Measurements from ENCODE around the gene CDRT4.

CDRT4 gene

DNA sequence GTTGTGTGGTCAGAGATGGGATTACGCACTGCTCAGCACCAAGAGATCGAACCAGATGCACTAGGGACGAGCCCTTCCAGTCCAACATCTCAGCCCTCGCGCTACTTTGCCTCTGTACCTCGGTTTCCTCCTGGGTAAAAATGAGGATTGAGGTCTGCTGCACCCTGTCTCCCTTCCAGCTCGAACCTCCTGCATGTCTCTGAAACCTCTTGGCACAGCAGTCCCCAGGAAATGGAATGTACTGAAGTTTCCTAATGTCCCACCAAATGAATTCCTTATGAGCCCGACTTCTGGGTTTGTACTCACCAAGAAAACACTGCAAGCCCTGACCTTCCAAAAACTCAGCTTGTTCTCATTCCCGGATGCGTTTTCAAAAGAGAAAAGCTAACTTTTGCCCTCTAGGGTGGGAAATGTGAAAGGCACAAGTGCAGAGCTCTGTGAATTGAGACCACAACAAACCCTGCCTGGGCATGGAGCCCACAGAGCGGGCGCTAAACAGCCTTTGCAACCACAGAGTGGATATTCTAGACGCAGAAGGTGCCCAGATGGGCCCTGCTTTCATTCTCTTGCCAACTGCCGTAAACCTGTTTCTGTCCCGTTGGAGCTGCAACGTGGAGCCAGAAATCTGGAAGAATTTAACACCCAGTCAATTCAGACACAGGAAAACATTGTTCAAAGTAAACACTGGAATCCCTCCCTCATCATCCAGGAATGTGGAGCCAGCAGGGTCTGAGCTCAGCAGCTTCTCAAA lies 10.3 kb downstream of the CDRT4 start:
- no peak for TF ChIP-seq GATA2 (IDR thresholded peaks at IDR 0.05; ENCODE audit: low read depth, low read length)
- no peak for TF ChIP-seq GATA3 (IDR thresholded peaks at IDR 0.05; ENCODE audit: low read depth, low read length)

DNA sequence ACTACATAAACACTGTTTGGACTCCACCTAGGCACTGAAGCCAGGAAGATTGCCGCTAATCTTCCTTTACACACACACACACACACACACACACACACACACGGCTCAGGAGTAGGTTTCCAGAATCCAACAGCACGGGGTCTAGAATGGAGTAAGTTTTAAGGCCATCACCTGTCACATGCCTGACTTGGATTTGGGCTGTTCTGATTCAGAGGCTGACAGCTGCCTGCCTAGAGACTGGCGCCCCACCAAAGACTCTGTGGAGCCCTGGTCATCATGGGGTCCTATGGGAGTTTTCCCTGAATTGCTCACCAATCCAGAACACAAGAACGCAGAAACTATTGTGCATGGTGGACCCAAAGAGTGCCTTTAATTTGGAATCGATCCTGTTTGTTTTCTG lies 10.9 kb downstream of the CDRT4 start:
- TF ChIP-seq GATA2 (IDR thresholded peaks at IDR 0.05; ENCODE audit: low read depth, low read length) = no peak
- no peak for TF ChIP-seq GATA3 (IDR thresholded peaks at IDR 0.05; ENCODE audit: low read depth, low read length)

DNA sequence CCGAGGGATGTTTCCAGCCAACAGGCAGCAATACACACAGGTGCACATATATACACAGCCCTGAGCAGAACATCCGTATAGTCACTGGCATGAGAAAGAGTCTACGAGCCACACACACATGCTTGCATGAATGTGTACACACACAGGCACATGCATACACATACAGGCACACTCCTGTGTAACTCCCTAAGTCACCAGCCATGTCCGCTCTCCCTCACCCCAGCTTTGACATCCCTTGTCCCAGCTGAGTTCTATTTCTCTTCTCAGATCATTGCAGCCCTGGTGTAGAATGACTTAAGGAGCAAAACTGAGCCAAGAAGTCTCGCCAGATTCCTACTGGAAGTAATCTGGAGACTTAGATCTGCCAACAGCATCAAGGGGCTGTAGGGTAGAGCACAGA lies 13.1 kb downstream of the CDRT4 start:
- TF ChIP-seq GATA2 (IDR thresholded peaks at IDR 0.05; ENCODE audit: low read depth, low read length) (no peak), GATA3 (IDR thresholded peaks at IDR 0.05; ENCODE audit: low read depth, low read length) (no peak)

DNA sequence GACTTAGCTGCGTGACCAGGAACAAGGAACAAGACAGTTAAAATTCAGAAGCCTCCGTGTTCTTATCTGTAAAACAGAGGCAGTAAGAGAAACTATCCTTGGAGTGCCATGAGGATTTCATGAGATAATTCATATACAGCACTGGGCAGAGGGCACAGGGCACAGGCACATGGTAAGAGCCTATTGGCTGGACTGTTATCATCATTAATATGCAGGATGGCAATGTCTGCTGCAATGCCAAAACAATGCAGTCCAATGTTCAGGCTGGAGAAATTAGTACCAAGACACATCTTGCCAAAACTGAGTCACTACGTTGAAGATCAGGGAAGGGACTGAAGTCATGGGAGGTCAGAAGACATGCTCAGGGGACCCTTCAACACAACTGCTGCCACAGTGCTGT lies 13.6 kb downstream of the CDRT4 start:
- no peak for TF ChIP-seq GATA3 (IDR thresholded peaks at IDR 0.05; ENCODE audit: low read depth, low read length)
- no peak for TF ChIP-seq GATA2 (IDR thresholded peaks at IDR 0.05; ENCODE audit: low read depth, low read length)

DNA sequence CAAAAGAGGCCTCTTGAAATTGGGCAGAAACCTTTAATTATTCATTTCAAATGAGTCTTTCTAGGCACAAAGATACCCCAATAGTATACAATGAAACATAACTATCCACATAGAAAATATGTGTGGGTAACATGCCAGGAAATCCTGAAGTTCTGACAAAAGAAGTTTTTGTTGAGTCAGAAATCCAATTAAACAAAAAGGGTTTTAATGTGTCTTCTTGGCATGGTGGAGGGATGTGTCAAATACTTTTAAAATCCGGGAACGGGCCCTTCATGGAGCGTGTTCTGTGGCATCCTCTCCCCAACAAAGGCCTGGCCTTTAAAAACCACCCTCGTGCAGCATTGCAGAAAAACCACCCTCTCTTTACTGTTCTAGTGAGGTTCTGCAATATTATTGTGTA lies 14.2 kb downstream of the CDRT4 start:
- TF ChIP-seq GATA2 (IDR thresholded peaks at IDR 0.05; ENCODE audit: low read depth, low read length) (no peak), GATA3 (IDR thresholded peaks at IDR 0.05; ENCODE audit: low read depth, low read length) (no peak)

DNA sequence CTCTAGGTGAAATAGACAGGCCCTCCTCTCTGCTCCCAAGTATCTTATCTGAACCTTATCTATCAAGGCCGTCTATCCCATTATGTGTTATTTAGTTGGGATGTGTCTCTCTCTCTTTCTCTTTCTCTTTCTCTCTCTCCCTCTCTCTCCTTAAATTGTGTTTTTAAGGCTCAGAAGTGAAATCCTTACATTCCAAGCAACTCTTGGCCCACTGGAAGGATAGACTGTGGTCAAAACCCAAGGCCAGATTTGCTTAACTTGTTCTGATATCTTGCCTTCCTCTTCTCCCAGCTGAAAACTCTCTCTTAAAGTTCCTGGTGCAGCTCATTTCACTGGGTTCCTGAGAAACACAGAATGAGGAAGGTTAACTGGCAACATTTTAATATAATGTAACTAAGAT lies 14.7 kb downstream of the CDRT4 start:
- TF ChIP-seq GATA2 (IDR thresholded peaks at IDR 0.05; ENCODE audit: low read depth, low read length) = no peak
- no peak for TF ChIP-seq GATA3 (IDR thresholded peaks at IDR 0.05; ENCODE audit: low read depth, low read length)

DNA sequence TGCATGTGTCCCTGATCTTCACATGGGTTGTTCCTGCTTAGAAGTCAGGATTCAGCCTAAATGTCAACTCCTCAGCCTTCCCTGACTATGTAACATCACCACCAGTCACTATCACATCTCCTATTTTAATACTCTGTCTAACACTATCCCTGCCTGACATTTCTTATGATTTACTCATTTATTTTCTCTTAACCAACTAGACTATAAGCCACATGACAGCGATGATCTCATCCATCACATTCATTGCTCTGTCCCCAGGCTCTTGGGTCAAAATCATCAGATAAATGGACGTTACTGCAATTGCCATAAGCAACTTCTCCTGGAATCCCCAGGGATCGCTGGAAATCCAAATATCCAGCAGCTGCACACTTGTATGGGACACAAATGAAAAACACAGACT lies 15.7 kb downstream of the CDRT4 start:
- TF ChIP-seq GATA3 (IDR thresholded peaks at IDR 0.05; ENCODE audit: low read depth, low read length) (no peak), GATA2 (IDR thresholded peaks at IDR 0.05; ENCODE audit: low read depth, low read length) (no peak)

DNA sequence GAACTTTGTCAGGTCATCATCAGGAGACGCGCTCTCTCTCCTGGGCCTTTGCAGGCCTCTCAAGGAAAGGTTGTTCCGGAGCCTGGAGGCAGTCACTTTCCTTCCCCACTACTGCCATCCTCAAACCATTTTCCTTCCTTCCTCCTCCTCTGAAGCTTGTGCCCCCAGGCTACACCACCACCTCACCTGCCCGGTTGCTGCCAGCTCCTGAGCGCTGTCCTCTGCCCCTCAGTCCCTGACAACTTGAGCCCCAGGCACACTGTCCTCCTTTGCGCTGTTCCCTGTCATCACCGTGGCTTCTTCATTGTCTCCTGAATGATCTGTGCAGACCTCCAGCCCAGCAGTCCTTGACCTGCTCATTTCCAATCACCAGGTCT lies 18.9 kb downstream of the CDRT4 start:
- TF ChIP-seq GATA3 (IDR thresholded peaks at IDR 0.05; ENCODE audit: low read depth, low read length) (no peak), GATA2 (IDR thresholded peaks at IDR 0.05; ENCODE audit: low read depth, low read length) (no peak)

DNA sequence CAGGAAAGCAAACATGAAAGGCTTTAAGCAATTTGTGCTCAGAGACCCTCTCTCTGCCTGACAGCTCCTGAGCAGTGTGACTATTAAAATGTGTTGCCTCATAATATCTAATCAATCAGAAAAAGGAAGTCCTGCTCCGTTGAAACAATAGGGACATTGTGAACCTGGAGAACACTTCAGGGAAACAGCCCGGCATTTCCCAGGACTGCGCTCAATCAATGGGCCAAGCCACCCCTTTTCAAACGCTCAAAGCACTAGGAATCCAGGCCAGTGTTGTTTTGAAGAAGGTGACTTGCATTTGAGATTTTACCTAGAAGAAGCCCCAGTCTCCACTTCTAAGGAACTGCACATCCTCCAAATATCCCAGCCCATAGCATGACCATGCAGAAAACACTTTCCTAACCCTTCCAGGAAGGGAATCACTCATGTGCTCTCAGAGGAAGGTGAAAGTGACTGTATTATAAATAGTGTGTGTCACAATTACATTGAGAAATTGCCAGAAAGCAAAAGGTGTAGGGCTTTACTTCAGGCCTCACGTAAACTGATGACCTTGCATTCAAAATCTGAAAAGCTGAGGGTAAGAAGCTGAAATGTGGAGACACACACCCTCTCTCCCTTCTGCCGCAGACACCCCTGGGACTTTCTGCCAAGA lies 19.4 kb downstream of the CDRT4 start:
- no peak for TF ChIP-seq GATA2 (IDR thresholded peaks at IDR 0.05; ENCODE audit: low read depth, low read length)
- TF ChIP-seq GATA3 (IDR thresholded peaks at IDR 0.05; ENCODE audit: low read depth, low read length) = no peak

DNA sequence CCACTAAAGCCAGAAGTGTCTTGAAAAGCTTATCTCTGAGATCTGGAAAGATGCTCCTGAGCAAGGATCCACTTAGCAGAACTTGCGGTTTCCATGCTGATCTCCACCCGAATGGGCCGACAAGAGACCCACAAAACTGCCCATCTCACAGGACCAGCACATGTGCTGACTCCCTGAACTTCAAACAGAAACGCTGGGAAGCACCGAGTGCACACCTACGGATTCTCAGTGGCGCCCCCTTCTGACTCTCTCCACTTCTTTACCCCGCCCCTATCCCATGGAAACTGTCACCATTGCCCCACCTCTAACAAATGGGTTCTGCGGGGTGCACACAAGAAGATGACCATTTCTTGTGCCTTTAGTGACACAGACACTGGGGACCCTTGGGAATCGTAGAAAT lies 21.4 kb downstream of the CDRT4 start:
- no peak for TF ChIP-seq GATA3 (IDR thresholded peaks at IDR 0.05; ENCODE audit: low read depth, low read length)

DNA sequence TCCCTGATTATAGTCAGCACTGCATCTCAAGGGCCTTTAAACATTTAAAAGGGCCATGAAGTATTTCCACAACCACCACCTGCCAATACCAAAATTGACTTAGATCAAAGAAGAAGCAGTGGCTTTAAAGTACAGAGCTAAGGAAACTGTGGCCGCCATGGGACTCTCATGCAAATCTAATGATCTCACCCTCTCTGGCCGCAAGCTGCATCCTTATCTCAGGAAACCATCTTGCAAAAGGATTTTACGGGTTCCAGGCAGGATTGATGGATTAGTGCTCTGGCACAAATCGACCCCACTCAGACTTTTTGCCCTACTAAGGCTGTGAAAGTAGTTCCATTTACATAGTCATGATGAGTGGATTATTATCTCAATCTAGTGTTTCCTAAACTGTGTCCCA lies 22.6 kb downstream of the CDRT4 start:
- TF ChIP-seq GATA2 (IDR thresholded peaks at IDR 0.05; ENCODE audit: low read depth, low read length) = peak; percentile 86
- peak; percentile 68 for TF ChIP-seq GATA3 (IDR thresholded peaks at IDR 0.05; ENCODE audit: low read depth, low read length)

DNA sequence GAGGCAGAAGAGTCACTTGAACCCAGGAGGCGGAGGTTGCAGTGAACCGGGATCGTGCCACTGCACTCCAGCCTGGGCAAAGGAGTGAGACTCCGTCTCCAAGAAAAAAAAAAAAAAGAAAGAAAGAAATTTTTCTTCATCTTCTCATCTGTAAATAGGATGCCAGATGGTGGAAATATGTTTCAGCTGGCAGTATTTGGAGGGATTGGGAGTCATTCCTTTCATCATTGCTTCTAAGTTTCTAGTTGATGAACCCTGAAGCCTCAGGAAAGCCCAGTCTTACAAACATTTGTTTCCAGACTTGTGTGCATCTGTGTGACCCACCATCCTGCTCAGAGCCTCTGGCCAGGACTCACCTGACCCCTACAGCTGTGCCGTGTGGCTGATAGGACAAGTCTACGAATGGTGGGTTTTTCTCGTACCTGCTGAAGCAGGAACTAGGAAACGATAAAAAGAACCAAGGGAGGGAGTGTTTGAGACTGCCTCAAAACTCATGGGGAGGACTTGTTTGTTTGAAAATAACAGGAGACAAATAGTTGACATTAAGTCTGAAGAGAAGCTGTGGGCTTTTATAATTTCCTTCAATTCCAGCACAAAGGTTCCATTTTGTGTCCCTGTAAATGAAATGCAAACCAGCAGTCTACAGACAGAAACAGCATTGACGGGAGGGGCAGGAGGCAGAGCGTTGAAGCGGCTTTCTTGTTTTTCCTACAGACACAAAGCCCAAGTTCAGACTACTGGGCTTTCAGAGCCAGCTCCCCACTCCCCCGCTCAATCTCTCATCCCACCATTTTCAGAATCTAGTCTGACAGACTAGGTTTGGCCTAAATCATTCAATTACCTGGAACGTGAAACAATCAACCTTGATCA lies 24.9 kb downstream of the CDRT4 start:
- TF ChIP-seq GATA2 (IDR thresholded peaks at IDR 0.05; ENCODE audit: low read depth, low read length) (no peak), GATA3 (IDR thresholded peaks at IDR 0.05; ENCODE audit: low read depth, low read length) (no peak)

DNA sequence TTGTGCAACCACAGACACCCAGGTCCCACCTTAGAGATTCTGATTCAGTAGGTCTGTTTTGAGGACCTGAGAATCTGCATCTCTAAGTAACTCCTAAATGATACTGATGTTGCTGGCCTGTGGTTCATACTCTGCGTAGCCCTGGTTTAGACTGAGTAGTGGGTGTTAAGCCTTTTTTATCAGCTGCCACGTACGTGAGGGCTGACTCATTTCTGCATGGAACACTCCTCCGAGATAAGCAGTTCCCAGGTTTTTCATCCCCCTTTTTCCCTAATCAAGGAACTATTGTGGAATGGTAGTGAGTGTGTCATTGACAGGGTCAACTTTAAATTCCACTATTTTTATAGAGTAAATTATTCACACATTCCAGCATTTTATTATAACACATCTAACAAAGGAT lies 26.1 kb downstream of the CDRT4 start:
- TF ChIP-seq GATA2 (IDR thresholded peaks at IDR 0.05; ENCODE audit: low read depth, low read length) (no peak), GATA3 (IDR thresholded peaks at IDR 0.05; ENCODE audit: low read depth, low read length) (no peak)

DNA sequence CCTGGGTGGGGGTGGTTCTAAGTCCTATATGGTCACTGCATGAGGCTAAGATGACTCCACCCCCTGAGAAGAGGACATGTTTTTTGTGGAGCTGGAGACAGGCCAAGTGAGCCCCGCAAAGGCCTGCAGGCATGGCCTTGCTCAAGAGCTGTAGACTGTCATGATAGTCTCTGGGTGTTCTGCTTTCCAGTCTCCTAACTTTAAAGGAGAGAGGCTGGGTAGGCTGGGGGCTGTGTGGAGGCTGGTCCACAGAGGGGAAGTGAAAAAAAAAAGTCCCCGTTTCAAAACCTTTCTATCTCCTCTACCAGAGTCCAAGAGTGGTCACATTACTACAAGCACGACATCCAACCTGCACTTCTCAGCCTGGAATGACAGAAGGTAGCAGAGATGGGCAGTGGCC lies 27.1 kb downstream of the CDRT4 start:
- no peak for TF ChIP-seq GATA2 (IDR thresholded peaks at IDR 0.05; ENCODE audit: low read depth, low read length)
- TF ChIP-seq GATA3 (IDR thresholded peaks at IDR 0.05; ENCODE audit: low read depth, low read length) = no peak

Measured in SH-SY5Y (cell line).